NCI-H1092 treated with DMSO at 0.1 percent for 48 hours (cell line): ENCODE measurements around the gene PRKACA.

ENCODE experiments used
- DNase-seq: peaks from one replicate; lab custom pipeline; 2025; lab: John Stamatoyannopoulos, UW

Gene PRKACA

DNA sequence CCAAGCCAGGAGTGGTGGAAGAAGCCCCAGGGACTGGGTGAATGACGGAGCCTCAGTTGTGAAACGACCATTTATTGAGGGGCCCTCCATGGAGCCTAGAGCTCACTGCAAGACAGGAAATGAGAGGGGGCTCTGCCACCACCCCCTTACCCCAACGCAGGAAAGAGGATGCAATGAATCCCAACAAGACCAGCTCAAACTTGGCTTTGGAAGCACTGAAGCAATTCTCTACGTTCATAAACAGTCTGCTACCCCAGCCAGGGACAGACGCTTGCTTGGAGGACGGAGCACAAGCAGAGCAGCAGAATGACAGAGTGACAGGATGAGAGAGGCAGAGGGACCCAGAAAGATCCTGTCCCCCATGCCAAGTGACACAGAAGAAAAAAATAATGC is 1.0 kb downstream of the PRKACA start:
- no peak for DNase-seq

DNA sequence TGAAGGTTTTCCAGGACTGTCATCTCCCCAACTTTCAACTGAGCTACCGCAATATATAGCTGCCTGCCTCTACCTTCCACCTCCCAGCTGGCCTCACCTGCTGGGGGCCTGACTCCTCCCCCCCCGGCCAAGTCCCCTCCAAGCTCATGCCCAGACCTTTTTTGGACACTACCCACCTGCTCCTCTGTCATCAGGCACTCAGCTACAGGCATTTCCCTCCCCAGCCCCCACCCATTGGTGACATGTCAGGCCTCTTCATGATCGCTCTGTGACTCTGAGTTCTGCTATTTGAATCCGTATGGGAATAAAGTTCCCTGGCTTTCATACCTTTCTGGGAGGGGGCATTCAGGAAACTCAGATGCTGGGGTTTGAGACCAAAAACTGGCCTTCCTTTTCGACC is 1.8 kb downstream of the PRKACA start:
- DNase-seq: no peak

DNA sequence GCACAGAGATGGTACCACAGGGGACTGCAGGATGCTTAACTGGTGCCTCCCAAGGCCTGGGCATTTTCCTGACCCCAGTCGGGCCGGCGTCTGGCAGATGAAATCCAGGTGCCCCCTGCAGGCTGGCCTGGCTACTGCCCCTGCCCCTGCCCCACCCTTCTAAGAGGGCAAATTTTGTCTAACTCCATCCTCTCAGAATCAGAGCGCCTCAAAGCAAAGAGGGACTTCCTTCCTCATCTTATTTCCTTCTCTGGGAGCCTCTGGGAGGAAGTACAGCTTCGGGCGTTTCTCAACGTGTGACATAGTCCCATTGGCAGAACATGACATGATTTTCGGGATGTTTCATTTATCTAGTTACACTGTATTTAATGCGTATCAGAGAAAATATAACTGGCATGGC is 2.7 kb downstream of the PRKACA start:
- no peak for DNase-seq

DNA sequence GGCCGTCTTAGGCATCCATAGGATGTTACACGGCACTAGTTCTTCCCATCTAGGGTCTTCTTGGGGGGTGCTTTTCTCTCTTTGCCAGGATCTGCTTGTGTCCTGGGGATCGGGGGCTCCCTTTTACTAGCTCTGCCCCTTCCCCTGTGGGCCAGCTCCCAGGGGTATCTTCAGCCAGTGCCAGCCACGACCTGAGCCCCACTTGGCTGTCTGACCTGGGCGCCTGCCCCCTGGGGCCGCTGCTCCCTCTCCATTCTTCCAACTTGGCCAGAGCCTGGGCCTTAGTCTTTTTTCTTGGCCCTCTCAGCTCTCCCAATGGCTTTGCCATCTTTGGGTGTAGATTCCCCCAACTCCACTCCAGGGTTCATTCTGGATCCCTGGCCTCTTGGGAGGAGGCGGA is 3.1 kb downstream of the PRKACA start:
- DNase-seq: no peak

GRCh38 chr19:14113762-14114414 is 3.7 kb downstream of the PRKACA start:
- DNase-seq: no peak

DNA sequence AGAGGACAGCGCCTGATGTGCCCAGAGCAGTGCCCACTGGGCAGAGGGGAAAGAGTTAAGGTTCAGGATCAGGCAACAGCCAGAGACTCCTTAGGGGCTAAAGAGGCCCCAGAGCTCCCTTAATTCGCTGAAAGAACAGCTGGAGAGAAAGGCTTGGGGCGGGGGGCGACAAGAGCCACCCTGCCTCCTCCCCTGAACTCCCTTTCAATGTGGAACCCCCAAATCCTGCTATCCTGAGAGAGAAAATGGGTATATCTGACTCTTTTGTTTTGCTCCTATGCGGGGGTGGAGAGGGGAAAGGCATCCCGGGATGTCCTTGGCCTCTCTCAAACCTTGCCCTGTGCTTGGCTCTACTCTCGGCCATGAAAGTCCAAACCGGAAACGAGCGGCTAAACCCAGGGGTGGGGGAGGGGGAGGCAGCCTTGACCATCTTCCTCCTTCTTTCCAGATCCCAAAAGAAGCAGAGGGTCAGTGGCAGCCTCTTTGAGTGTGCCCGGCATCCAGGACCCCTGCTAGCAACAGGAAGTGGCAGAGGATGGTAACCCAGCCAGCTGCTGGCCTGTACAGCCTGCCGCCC is 4.7 kb downstream of the PRKACA start:
- DNase-seq: no peak

GRCh38 chr19:14112051-14112808 is 5.3 kb downstream of the PRKACA start:
- DNase-seq: no peak

DNA sequence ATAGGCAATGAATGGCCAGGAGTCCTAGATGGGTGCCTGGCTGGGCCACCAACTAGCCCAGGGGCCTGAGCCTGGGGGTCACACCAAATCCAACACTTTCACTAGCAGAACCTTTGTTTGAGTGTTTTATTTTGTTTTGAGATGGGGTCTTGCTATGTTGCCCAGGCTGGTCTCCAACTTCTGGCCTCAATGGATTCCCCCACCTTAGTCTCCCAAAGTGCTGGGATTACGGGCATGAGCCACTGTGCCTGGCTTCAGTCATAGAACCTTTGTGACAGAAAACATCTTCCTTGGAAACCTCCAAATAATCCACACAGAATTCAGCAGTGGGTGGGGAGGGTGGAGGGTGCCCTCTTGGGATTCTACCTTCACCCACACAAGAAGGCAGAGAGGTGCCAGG is 6.1 kb downstream of the PRKACA start:
- no peak for DNase-seq

DNA sequence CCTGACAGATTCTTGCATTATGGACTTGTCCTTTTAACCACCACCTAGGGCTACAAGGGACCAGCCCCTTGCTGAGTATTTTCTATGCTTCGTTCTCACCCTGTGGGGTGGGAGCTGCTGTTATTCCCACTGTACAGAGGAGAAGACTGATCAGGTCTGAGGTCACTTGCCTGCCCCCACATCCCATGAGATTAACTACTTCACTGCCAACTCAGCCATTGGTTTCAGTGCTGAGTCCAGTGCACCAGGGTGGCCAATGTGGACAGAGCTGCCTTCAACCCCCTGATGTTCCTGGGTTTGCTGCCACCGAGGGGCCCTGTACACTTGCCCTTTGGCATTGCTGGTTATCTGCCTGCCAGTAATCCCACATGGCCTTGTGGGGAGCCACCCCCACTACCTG is 6.9 kb downstream of the PRKACA start:
- DNase-seq: no peak

- DNase-seq: no peak
Measured at GRCh38 chr19:14107581-14108461, 9.7 kb downstream of the PRKACA start.

GRCh38 chr19:14106840-14107239 is 10.7 kb downstream of the PRKACA start:
- no peak for DNase-seq

- DNase-seq: no peak
Measured at GRCh38 chr19:14105680-14106079, 11.9 kb downstream of the PRKACA start.

DNA sequence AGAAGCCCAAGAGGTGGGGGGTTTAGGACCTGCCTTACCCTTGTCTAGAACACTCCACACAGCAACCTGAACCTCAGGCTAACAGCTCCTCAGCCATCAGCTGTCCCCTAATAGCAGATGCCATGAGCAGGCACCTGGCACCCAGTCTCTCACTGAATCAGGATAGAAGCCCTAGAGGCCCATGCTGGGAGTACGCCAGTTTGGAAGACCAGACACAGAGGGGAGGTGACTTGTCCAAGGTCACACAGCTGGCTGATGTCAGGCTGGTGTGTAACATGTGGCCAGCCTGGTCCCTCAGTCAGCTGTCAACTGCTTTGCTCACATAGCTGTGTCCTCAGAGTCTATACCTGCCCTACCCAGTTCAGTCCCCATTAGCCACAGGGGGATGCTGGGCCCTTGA is 14.3 kb downstream of the PRKACA start:
- no peak for DNase-seq

DNA sequence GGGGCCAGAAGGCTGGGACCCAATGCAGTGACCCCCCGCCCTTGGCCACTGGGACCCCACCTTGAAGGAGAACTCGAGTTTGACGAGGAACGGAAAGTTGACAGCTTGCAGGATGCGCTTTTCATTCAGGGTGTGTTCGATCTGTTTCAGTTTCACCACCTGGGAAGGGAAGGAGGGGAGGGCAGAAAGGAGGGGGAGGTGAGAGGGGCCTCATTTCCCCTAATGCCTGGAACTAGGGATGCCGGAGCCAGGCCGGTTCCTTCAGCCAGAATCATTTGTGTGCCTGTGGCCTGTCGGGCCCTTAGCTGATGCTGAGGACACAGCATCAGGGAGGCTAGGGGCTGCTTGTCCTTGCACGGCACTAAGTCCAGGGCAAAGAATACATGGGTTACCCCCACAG is 14.8 kb downstream of the PRKACA start:
- DNase-seq: no peak

DNA sequence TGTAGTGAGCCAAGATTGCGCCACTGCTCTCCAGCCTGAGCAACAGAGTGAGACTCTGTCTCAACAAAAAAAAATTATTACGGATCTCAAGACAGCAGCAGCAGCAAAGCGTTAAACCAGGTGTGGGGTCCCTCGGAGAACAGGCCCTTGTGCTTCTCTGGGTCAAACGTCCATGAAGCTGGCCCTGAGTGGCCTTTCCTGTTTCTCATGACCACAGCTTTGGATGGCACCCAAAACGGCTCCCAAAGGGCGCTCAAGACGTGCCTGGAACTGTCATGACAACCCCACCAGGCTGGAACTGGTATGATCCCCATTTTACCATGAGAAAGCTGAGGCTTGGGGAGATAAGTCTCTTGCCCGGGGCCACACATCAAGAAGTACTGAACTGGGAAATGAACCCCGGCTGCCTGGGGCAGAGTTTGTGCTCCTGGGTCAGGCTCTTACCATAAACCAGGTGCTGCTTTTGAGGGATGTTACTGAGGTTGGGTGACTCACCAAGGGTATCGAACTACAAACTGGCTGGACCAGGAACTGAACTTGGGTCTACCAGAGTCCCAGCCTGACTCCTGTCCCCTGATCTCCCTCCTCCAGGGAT is 15.4 kb downstream of the PRKACA start:
- DNase-seq: no peak

DNA sequence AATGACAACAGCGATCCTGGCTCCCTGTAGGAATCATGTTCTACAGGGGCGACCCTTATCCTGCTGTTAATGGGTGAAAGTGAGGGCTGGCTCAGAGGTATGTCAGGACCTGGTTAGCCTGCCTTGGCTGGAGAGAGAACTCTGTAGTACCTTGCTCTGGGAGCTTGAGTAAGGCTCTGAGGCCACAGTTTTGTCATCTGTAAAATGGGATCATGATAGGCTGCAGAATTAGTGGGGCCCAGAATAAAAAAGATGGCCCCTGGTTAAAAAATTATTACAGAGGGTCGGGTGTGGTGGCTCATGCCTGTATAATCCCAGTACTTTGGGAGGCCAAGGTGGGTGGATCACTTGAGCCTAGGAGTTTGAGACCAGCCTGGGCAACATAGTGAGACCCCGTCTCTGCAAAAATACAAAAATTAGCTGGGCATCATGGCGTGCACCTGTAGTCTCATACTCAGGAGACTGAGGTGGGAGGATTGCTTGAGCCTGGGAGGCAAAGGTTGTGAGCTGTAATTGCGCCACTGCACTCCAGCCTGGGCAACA is 16.5 kb downstream of the PRKACA start:
- no peak for DNase-seq

GRCh38 chr19:14097532-14098151 is 19.9 kb downstream of the PRKACA start:
- DNase-seq: no peak

DNA sequence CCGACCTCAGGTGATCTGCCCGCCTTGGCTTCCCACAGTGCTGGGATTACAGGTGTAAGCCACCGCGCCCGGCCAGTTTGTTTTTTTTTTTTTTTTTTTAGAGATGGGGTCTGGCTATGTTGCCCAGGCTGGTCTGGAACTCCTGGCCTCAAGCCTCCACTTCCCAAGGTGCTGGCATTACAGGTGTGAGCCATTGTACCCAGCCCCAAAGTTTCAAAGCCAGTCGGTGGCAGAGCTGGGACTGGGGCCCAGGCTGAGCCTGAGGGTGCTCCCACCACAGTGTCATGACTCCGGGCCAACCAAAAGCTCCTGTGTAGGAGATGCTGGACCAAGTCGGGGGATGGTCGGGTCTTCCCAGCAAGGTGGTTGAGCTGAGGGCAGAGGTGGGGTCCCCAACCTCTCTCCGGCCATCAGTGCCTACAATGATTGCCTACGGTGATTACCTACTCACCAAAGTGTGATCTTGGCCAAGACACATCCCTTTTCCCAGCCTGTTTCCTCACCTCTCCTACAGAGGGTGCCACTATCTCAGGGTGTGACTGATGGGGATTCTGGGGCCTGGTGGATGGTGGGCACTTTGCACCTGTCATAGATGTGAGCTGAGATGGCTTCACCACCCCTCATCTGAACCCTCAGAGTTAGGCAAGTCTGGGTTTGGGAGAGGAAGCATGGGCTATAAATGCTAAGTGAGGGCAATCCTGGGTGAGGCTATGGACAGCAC is 21.1 kb downstream of the PRKACA start:
- no peak for DNase-seq

DNA sequence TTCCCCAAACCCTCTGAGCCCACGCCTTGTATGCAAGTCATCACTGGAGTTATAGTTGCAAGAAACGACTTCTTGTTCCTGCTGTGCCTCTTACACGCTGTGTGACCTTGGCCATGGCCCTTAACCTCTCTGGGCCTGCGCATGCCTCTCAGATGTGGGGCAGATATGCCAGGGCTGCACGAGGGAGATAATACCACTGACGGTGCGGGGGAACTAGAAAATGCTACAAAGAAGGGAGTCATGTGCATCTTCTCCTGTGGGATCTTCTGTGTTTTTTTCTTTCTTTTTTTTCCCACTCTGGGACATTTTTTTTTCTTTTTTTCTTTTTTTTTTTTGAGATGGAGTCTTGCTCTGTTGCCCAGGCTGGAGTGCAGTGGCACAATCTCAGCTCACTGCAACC is 22.7 kb downstream of the PRKACA start:
- DNase-seq: no peak

DNA sequence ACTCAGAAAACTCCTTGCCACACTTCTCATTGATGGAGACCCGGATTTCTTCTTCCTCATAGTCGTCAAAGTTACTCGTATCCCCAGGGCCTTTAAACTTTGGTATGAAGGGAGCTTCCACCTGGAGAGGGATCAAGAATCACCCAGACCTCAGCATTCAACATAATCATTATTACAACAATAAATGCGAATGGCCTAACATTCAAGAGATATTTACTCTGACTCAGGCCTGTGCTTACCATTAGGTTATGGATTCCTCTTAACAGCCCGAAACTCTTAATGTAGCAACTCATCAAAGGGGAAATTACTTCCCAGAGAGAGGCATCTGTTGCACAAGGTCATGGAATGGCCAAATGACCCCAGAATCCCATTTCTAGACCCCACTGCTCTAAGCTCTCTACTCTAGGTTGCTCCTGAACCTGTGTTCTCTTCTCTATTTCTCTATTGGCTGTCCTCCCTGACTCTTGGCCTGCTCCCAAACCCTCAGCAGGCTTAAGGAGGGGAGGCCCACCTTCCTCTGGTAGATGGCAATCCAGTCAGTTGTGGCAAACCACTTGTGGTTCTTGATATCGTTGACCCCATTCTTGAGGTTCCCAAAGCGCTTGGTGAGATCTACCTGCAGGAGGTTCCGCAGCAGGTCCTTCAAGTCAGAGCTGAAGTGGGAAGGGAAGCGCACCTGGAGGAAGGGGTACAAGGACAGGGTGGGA is 24.3 kb downstream of the PRKACA start:
- no peak for DNase-seq
